ENCODE results near the gene GOLGA3.
"Not testable (repeated sequence)": the region's sequence is repeated elsewhere in the genome, so short reads cannot be mapped to it uniquely, and the experiment has no call there.

GOLGA3 gene

DNA sequence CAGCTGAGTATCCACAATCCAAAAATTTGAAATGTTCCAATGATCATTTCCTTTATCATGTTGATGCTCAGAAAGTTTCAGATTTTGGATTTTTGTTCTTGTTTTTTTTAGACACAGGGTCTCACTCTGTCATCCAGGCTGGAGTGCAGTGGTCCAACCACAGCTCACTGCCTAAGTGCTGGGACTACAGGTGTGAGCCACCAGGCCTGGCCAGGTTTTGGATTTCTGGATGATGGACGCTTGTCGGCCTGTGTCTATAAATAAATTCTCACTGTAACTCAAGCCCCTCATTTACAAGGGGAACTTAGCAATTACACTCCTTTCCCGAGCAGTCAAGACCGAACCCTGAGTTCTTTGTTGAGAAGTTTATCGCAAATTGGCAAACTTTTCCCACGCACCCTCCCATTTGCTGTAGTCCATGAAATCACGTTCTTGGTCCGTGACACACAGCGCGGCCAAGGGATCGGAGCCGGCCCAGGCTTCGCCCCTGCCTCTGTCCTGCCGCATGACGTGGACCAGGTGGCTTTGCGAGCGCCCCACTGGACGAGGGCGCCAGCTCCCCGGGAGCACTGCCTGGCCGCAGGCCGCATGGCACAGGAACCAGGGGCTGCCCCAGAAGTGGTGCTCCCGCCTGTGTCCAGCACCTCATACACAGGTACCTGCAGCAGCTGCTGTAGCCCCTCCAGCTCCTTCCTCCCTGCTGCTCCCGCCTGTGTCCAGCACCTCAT is 53.0 kb downstream of the GOLGA3 start:
- DNase-seq, result no peak

DNA sequence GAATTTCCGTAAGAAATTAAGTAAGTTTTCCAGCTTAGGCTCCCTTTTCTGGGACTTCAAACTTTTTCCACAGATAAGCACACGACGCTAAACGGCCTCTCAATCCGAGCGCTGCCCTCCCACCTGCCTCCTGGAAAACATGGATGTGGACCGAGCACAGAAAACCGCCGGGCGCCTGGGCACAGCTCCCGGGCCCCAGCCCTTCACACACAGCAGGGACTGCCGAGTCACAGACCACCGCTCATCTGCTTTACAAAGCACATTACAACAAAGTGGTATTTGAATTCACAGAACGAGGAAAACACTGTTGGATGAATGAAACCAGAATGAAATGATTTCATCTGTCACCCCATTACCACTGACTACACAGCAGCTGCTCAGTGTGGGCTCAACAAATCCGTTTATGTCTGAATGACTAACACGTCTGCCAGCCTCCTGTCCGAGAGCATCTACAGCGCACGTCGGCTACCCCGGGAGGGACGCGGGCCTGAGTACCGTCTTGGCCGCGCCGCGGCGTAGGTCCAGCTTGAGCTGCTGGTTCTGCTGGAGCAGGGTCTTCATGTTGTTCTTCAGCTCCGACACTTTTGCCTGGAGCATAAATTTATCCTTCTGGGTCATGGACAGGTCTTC is 53.9 kb downstream of the GOLGA3 start:
- DNase-seq, result no peak

DNA sequence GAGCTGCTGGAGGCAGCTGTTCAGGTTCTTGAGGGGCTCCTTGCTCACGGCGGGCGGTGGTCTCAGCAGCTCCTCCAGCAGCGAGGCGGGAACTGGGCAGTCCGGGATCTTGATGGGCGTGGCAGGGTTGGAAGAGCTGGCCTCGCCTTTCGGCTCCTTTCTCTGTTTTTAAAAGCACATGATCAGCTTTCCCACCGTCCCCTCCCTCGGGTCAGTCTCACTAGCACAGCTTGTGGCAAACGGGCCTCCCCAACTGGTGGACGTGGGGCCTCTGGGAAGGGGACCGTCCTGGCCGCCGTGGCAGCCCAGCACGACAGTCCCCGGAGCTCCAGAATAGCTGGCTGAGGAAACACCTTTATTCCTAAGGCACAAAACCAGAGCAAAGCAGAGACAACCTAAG is 54.5 kb downstream of the GOLGA3 start:
- DNase-seq, result no peak

DNA sequence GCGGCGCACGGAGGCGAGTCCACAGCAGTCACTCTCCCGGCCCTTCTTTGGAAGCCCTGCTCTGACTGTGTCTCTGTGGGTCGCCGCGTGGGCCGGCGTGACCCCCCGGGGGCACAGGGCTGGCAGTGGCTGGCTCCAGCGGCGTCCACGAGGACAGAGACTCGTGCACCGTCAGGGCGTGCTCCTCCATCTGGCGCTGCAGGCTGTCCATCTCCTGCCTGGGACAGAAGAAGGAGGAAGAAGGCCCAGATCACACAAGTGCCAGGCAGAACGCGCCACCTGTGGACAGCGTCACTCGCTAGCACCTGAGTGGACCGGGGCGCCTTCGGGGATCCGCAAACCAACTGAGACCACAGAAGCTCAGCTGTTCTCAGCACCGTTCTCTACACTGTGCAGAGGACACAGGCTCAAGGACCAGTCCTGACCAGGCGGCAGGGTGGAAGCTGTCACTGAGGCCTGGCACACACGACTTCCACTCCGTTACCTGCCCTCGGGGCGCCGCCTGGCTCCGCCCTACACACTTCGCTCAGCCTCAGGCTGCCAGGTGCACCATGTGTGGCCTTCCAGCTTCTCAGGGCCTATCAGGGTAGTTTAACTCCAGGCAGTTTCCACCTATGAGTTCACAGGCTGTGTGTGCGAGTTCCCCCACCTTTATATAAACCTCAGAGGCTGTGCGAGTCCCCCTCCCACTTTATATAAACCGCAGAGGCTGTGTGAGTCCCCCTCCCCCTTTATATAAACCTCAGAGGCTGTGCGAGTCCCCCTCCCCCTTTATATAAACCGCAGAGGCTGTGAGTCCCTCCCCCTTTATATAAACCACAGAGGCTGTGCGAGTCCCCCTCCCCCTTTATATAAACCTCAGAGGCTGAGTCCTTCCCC is 55.4 kb downstream of the GOLGA3 start:
- no peak for DNase-seq

DNA sequence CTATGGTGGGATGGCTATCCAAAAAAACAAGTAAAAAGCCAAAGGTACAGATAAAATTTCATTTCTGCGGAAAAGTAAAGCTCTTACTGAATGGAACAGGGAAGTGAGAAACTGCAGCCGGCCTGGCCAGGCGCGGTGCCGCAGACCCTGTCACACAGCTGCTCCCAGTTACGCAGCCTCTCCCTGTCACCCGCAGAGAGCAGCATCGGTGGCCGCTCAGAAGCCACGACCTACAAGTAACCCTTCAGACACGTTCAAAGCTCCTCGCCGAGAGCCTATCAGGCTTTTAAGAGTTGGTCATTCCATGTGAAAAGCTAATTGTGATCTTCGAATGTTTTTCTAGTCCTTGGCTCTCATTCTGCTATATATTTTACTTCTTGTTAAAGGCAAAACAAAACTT is 56.1 kb downstream of the GOLGA3 start:
- DNase-seq, result no peak

DNA sequence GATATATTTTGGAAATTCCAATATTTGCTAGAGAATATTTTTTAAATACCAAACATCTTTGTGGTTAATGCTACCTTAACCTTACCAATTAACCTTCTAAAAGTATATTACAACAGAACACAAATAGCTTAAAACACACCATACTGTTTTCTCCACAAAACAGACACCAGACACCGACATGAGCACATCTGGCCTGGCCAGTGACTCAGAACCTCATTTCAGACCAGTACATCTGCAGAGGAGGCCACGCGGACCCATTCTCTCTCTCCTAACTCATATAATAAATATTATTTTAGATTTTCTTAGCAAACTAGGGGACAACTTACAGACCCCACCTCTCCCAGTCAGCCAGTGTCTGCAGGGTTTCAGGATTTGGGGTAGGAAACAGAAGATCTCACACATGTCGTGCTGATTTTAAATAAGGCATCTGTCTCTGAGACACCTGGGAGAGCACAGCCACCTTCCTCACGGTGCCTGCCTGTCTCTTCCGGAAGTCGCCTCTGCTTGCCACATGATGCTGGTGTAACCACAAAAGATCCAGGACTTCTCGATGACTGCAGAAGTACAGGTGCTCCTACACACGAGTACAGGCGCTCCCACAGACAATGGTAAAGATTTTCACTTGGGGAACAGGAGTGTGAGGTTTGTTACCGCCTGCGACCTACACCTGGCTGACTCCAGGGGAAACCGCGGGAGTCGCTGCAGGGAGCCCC is 57.4 kb downstream of the GOLGA3 start:
- peak; percentile 51 for DNase-seq

DNA sequence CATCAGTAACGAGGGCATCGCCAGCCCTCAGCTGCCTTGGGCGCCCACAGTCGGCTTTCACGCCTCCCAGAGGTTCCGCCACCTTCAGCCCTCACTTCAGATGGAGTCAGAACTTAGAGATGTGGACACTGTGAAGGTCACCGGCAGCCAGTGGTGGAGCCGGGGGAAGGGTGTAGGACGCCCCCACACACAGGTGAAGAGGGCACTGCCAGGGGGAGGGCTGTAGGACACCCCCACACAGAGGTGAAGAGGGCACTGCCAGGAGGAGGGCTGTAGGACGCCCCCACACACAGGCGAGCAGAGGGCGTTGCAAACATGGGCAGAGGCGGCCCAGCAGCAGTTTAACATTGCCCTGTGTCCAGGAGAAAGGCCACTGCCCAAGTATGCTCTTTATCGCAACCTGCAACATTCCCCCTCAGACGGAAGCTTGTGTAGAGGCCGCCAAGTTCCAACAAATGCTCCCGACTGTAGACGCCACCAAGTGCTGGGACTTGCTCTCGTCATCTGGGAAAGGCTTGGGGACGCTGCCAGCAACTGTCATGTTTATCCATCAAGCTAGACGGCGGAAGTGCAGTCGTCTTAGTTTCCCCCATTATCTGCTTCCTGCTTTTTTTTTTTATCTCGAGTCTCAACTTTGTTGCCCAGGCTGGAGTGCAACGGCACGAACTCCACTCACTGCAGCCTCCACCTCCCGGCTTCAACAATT is 62.1 kb downstream of the GOLGA3 start:
- no peak for DNase-seq

DNA sequence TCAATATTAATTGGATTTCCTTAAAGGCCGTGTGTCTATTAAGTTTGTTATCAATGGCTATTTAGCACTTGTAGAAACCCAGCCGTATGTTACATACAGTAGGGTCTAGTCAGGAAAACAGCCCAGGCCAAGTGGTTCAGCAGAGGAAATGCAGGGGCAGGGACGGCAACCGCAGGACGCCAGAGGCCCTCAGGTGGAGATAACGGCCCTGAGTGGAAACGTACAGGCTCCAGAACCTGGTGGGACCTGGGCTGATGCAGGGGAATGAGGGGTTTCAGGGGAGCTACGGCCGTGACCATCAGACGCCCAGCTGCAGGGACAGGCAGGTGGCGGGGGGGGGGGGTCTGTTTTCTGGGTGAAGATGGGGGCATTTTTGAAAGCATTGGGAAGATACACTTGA is 63.3 kb downstream of the GOLGA3 start:
- no peak for DNase-seq

DNA sequence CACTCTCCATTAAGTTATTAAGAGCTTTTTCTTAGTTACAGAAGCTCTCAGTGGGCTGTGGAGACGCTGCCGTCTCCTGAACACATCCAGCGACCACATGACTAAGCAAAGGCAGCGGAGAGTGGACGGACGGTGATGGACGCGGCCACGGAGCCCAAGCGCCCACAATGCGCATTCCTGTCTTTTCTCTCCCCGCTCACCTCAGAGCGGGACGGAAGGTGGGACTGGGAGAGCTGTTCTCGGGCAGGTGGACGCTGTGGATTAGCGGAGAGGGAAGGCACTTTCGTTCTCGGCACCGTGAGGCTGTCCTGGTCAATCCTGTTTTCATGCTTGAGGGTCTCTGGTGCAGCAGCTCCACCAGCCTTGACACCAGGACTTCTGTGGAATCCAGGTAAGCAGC is 64.4 kb downstream of the GOLGA3 start:
- no peak for DNase-seq

DNA sequence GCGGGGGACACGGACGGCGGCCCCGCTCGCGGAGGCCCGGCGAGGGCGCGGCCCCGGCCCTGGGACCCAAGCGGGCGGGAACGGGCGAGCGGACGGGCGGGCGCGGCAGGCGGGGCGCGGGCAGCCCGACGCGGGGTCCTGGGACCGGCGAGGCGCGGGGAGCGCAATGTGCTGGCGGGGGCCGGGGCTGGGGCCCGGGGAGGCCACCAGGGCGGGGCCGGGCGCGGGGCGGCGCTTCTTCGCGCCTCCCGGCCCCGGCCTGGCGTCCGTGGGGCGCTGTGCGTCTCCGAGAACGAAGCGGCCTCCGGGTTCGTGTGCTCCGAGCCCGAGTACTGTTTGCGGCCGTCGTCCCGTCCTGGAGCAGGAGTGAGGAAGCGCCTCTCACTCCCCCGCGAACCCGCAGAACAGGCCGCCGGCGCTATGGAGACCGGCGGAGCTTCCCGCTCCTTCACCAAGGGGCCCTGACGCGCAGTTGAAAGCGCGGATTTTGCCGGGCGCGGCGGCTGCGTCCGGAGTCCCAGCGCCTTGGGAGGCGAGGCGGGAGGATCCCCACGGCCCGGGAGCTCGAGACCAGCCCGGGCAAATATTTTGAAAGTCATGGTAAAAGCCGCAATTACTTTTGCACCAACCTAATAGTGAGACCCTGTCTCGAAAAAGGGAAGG is 66.6 kb downstream of the GOLGA3 start:
- peak; percentile 89 for DNase-seq

DNA sequence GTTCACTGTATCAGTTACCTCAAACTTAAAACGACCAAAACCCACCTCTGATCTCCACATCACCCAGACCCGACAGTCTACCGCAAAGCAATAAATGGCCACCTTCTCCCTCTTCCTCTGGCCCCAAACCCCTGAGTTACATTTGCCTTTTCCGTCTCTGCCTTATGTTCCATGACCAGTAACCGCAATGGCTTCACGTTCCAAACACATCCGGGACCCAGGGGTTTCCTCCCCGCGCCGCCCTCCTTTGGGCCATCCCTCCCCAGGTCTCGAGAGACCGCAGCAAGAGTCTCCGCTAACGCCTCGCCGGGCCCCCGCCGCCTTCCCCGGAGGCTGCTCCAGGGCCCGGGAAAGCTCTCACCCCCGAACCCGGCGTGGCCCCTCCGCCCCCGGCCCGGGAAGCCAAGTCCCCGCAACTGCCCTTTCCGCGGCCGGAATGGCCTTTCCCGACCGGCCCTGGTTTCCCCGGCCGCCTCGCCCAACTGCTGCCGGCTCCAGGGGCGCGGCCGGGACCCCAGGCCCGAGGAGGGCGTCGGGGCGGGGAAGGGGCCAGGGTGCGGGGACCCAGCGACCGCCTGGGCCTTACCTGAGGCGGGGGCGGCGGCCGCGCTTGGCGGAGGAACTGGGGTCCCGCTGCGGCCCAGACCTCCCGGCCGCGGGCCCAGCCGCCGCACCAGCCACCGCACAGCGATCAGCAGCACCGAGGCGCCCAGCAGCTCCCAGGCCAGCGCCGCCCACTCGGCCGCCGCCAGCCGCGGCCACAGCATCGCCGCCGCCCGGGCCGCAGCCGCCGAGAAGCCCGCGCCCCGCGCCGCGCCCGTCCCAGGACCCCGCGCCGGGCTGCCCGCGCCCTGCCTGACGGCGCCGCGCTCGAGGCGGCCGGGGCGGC is 67.4 kb downstream of the GOLGA3 start, which contains the start of gene ANKLE2:
TSS of gene ANKLE2 (minus strand) at position 801 of the 889 bp plus-strand sequence. CDS start at position 767, 34 bp downstream.
- DNase-seq, result peak; percentile 83

DNA sequence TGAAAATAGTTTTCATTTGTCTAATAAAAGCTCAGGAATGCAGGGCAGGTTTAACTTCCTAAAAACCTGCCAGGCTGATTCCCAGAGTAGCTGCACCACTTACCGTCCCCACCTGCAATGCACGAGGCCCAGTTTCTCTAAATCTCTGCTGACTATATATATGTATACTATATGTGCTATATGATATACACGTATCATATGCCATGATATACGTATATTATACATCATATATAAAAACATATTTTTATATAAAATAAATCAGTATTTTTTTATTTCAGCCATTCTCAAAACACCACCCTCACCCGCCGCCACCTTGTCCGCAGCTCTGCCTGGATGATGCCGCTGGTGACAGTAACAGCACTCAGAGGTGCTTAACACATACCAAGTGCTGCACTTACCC is 69.3 kb downstream of the GOLGA3 start:
- no peak for DNase-seq

DNA sequence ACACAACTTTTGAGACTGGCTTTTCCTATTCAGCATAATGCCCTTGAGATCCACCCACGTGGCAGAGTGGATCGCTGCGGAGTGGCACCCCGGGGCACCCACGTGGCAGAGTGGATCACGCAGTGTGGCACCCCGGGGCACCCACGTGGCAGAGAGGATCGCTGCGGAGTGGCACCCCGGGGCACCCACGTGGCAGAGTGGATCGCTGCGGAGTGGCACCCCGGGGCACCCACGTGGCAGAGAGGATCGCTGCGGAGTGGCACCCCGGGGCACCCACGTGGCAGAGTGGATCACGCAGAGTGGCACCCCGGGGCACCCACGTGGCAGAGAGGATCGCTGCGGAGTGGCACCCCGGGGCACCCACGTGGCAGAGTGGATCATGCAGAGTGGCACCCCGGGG is 69.8 kb downstream of the GOLGA3 start:
- not testable (repeated sequence) for DNase-seq

DNA sequence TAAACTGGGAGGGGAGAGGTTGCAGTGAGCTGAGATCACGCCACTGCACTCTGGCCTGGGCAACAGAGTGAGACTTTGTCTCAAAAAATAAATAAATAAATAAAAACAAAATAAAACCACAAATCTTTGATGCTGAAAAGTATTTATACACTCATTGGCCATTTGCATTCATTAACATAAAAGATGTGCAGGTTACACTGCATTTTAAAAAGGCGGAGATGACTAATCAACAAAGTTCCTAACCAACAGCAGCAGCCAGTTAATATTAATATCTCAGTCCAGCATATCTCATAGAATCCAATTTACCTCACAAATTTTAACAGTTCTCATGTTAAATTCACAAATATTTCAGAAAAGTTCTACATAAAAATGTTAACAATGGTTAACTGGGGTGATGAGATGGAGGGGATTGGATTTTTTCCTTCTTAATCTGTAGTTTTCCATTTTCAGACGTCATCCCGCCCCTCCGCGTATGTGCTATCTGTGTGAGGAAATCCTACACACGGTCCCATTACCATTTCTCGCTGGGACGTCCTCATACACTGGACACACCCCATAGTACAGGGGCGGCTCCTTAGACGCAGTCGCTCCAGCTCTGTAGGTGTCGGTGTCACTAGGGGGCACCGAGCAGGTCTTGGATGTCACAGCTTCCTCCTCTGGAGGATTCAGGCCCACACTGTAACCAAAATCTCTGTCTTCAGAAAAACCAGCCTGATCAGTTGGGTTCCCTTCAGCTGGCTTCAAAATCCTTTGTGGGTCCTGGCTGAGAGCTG is 74.3 kb downstream of the GOLGA3 start:
- no peak for DNase-seq

DNA sequence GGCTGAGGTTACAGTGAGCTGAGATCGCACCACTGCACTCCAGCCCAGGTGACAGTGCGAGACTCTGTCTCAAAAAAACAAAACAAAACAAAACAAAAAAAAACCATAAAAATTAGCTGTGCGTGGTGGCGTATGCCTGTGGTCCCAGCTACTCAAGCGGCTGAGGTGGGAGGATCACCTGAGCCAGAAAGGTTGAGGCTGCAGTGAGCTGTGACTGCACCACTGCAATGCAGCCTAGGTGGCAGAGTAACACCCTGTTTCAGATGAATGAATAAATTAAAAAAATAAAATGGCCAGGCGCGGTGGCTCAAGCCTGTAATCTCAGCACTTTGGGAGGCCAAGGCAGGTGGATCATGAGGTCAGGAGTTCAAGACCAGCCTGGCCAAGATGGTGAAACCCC is 75.0 kb downstream of the GOLGA3 start:
- not testable (repeated sequence) for DNase-seq

DNA sequence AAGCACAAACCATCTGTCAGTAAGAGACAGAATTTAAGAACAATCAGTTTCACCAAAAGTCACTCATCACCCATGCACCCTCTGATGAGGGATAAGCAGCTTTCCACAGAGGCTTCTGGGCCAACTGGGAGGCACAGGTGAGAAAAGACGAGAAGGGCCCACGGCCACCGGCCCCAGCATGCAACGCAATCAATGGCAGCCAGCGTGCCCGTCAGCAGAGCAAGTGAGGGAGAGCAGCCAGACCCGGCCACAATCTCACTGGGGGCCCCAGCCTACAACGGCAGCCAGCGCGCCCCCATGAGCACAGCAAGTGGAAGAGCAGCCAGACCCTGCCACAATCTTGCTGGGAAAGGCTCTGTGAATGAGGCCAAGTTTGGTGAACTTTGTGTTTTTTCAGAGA is 80.3 kb downstream of the GOLGA3 start:
- DNase-seq, result no peak

DNA sequence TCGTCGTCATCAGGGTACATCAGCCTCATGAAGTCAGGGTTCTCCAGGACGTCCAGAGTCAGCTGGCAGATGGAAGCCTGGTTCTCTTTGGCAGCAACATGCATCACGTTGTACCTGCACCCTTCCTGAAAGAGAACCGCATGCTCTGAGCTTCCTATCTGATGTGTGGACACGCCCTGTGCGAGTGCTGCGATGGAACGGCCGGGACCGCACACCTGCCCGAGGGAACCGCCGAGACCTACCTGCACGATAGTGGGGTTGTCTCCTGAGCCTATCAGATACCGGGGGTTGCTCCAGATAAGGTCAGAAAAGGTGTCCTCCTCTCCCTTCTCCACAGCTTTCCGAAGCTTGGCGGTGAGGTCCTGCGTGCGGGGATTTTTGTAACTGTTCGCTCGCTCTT is 80.8 kb downstream of the GOLGA3 start:
- DNase-seq, result no peak

DNA sequence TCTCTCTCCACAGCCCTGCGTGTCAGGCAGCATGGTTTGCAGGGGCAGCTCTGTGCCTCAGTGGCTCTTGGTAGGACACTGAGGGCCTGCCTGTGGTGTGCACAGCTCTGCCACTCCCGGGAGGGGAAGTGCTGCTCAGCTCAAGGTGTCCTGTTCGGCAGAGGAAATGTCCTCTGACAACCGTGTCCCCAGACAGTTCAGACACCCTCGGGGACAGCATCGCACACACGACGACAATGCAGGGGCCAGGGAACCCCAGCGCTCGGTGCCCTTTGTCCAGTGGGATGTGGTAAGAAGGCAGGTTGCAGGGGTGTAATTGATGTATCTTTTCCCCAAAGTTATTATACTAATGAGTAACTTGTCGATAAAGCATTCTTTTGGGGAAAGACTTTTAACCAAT is 81.3 kb downstream of the GOLGA3 start:
- no peak for DNase-seq

DNA sequence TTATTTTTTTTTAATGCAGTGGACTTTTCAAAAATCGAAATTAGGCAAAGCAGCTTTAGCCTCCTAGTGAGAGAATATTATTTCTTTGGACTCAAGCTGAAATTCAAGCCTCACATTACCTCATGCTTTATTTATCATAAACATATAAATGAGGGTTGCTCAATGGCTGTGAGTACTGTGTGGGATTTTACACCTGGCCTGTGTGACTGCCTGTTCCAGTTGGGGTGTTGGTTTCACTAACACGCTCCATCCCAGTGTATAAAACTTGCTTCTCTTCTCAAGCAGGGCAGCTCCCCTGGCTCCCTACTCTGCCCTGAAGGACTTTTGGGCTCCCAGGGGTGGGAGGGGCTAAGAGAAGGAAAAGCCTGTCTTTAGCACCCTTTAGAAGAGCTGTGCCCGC is 82.1 kb downstream of the GOLGA3 start:
- DNase-seq, result no peak

DNA sequence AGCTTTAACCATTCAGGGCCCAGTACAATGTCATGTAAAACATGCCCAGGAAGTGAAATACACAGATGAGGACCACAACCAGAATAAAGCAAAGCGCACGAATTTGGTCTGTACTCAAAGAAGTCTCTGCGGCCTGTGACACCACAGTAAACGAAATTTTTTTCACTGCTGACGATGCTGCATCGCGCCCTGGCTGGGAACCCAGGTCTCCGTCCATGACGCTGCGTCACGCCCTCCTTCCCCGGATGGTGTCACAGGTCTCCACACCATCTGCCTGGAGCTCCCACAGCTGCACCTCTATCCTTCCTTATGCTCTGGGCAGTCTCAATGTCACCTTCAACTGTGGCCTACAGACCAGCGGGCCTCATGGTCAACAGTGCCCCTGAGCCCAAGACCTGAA is 84.8 kb downstream of the GOLGA3 start:
- DNase-seq, result no peak
